ENCODE data around the gene JUP.

JUP gene

DNA sequence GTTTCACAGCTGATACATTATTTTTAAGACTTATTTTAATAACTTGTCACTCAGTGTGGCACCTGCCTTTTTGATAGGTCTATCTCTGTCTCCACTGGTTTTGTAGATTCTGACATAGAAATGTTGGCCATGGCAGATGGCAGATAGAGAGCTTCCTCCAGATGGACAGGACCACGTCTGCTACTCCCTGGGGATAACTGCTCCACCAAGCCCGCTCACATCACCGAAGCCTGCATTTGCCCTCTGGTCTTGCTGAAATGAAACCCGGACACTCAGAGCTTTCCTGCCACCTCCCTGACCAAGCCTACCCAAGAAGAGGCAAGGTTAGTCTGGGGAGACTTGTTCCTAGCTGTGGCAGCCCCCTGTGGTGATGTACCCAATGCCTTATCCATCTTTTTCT lies 35.6 kb downstream of the JUP start:
- no peak for FAIRE-seq

- FAIRE-seq: no peak
These were observed 38.2 kb downstream of the JUP start for GRCh38 chr17:41748275-41748674.

DNA sequence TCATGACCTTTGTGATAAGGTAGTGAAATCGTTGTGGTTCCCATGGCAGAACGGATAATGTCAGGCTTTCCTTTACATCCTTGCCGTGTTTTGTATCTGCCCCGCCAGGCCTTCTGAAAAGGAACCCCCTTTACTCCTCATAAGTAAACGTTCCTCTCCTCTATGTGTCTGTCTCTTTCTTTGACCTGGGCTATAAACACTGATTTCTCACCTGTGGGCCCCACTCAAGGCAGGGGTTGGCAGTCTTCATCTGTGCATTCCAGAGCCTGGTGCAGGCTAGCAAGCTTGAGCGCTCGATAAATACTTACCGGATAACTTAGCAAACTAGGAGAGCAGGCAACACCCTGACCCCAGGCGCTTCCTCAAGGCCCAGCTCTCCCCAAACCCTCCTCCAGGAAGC lies 44.8 kb downstream of the JUP start:
- no peak for FAIRE-seq

DNA sequence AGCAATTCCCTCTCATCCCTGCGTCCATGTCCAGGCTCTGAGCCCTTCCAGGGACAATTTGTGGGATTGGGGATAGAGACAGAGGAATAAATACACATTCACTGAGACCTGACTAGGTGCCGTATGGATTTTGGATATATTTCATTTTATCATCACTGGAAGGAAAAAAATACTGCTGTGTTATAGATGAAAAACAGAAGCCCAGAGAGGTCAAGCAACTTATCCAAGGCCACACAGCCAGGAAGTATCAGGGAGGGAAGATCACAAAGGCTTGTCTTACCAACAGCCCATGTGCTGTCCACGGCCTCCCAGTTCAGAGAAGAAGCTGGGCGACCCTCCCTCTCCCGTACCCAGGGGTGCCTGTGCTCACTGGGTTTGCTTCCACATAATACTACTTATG lies 46.0 kb downstream of the JUP start:
- no peak for FAIRE-seq

DNA sequence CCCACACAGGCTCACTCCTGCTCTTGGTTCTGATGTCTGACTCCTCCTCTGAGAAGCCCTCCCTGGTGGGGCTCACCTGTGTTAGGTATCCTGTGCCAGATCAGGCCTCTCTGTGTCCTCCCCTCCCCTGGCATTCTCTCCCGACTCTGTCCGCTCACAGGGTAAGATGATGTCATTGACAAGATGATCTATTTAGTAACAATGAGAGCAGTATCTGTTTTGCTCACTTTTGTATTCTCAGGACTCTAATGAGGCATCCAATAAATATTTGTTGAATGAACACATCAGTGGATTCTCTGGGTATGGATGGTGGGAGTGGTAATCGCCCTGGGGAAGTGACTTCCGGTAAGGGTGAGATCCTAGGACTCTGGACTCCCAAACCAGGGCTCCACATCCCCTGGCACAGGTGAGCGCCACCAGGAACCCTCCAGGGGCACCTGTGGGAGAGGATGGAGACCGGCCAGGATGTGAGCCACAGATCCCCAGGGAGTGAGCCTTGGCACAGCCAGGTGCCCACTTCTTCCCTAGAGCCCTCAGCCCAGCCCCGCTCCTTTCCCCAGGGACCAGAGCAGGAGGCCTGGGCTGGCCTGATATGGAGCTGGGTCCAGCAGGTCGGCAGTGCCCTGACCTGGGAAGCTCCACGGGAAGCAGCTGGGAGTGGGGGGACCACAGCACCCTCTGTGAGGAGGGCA lies 46.7 kb downstream of the JUP start:
- no peak for FAIRE-seq

DNA sequence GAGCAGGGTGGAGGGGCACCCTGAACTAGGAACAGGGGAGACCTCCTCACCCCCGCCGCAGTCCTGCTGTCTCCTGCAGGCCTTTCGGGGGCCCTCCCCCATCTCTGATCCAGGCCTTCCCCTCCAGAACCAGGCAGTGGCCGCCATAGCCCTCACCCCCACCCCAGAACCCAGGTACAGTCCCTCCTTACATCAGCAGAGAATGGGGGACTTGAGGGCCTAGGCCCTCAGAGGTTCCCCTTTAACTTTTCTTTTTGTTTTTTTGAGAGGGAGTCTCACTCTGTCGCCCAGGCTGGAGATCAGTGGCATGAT lies 47.8 kb downstream of the JUP start:
- FAIRE-seq: no peak

DNA sequence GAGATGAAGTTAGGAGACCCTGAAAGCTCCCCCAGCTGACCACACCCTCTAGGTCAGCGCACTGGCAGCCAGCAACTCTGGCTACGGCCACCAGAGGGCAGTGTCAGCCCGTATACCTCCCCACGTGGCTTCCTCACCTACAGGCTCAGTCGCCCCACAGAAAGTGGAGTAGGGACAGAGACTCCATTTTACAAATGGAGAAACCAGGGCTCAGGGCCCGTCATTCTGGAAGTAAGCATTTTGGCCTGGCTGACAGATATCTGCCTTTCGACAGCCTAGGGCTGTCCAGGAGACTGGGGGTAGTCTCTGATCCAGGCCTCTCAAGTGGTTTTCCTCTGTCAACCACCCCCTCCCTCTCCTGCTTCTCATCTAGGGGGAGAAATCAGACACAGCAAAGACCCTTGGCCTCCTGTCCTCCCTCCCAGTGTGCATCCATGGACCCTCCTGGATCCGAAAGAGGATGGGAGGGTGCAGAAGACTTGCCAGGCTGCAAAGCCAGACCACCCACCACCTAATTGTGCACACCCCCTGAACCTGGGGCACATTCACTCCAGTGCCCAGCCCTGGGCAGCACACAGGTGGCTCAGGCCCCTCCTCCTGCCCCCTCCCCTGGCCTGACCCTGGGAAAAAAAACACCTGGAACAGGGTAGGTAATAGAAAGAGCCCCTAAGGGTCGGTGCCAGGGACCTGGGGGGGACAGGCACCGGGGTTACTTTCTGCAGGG lies 48.3 kb downstream of the JUP start:
- FAIRE-seq: peak; percentile 17

- FAIRE-seq: no peak
These were observed 48.9 kb downstream of the JUP start for GRCh38 chr17:41737680-41738023.

DNA sequence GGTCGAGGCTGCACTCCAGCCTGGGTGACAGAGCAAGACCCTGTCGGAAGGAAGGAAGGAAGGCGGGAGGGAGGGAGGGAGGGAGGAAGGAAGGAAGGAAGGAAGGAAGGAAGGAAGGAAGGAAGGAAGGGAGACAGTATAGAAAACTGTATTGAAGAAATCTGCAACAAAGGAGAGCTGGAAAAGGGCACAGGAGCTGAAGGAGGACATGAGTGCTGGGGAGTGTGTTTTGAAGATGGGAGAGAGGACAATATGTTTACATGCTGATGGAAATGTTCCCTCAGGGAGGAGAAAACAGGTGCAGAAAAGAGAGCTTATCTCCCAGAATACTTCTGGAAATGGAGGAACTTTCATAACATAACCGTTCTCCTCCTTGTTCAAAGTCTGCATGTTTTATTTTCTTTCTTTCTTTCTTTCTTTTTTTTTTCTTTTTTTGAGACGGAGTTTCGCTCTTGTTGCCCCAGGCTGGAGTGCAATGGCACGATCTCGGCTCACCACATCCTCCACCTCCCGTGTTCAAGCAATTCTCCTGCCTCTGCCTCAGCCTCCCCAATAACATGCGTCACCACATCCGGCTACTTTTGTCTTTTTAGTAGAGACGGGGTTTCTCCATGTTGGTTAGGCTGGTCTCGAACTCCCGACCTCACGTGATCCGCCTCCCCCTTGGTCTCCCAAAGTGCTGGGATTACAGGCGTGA lies 49.4 kb downstream of the JUP start:
- no peak for FAIRE-seq

DNA sequence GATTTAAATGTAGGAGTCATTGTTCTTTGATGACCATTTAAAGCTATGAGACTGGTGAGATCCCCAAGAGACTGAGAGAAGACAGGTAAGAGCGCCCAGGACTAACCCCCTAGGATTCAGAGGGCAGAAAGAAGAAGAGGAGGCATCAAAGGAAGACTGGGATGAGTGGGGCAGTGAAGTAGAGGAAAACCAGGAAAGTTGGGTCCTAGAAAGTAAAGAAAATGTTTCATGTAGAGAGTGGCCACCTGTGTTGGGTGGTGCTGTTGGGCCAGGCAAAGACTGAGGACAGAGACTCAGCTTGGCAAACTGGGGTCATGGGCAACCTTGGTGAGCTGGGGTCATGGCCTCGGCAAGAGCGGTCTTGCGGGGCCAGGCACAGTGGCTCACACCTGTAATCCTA lies 50.8 kb downstream of the JUP start:
- FAIRE-seq: no peak

DNA sequence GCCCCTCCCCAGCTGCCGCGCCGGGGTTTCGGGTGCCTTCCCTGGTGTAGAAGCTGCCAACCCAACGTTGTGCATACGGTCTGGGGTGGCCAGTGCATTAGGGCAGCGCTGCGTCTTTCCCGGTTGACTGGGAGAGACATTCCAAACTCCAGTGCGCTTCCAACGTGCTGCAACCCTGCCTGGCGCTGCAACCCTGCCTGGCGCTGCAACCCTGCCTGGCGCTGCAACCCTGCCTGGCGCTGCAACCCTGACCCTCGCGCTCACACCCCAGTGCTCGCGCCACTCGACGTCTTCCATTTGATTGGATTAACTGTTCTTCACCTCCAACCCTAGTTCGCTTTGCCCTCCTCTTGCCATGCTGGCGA lies 51.6 kb downstream of the JUP start:
- FAIRE-seq: no peak

DNA sequence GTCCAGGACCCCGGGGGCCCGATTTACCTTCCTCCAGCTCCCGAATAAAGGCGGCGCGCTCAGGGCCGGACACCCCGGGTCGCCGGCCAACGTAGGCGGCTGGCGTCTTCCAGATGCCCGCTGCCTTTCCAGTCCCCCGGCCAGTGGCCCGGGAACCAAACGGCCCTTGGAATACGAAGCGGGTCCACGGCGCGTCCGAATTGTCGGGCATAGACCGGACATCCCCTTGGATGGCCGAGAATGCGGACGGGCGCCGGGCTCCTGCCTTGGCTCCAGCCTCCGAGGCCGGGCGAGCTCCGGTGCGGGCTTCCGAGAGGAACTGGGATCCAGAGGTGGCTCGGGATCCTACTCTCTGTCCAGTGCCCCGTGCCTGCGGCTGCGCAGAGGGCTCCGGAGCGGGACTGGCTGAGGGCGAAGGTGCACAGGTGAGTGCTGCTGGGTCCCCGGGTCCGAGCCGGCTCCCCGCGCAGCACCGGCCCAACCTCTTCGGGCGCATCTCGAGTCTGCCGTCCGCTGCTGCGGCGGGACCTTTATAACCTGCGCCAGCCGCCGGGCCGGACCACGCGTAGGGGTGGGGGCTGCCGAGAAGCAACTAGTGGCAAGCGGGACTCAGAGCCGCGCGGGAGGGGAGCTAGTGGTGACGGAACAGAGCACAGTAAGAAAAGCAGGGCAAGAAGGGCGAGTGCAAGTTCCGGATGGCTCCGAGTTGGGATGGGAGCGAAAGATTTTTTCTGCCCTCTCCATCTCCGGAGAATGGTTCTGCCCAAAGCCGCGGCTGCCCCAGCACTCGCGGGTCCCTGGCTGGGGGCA lies 52.2 kb downstream of the JUP start, which contains the start of gene HAP1:
Gene HAP1 (minus strand): TSS at position 505 of the 810 bp plus-strand sequence. CDS start 9 bp downstream, at position 496.
- FAIRE-seq: no peak

GRCh38 chr17:41733348-41734138 lies 53.0 kb downstream of the JUP start:
- FAIRE-seq: no peak

- no peak for FAIRE-seq
These were observed 54.7 kb downstream of the JUP start for GRCh38 chr17:41731836-41732235.

- FAIRE-seq: no peak
These were observed 56.0 kb downstream of the JUP start for GRCh38 chr17:41730479-41730878.

- FAIRE-seq: no peak
These were observed 58.5 kb downstream of the JUP start for GRCh38 chr17:41728056-41728455.

DNA sequence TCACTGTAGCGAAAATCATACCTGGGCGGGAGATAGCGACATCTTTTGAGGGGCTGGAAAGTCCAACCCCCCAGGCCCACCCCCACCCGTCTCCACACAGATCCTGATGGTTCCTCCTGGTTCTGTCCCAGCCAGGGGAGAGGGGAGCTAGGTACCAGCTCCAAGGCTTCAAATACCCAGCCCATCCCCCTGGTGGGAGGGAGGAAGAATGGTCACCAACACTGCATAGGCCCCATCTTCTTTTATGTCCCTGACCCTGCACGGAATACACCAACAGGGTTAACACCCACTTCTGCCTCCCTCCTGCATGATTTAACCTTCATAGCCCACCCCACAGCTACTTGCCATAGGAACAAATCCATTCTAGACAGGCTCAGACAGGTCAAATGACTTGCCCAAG lies 61.4 kb downstream of the JUP start:
- no peak for FAIRE-seq

DNA sequence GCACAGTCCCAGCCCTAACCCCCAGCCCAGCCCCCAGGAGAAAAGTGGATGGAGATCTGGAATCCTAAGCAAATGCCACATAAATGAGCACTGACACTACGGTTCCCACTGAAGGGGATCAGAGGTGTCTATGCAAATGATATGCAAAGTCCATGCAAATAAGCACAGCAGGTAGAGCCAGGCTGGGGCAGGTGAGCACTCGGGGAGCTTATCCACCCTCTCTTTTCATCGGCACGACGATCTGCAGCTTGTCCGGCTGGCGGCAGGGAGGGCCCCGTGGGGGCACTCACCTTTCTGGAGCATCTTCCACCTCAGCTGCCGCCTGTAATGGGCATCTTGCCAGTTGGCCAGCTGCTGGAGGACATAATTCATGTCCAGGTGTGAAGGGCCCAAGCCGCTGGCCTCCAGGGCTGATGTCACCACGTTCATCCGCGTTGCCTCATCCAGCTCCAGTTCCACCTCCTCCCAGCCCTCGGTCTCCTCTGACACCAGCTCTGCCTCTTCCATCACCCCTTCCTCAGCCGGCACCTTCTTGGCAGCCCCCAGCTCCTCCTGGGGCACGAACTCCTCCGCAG lies 61.9 kb downstream of the JUP start:
- no peak for FAIRE-seq

DNA sequence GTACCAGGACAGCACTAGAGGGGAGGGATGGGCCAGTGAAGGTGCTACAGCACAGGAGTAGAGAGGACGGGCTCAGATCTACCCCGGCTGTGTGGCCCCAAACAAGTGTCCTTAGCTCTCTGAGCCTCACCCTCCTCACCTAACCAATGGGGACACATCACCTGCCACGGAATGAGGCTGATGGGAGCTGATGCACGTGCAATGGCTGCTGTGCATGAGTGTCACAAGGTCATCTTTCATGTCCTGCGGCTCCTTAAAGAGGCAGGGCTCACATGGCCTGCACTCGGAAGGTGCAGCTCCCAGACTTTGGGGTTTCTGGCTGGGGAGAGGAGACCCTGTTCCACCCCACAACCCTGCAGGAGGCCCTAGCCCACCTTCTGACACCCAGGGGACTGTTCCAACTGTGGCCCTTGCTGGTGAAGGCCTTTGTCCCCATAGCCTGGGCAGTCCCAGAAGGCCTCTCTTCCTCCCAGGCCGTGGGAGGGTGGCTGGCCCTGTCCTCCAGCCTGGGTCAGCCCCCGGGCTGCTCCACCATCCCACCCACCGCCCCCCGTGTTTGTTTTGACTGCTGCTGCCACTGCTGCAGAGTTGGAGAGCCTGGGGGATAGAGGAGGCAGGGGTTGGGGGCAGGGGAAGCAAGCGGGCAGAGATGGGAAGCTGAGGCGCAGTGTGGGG lies 62.6 kb downstream of the JUP start:
- no peak for FAIRE-seq

- no peak for FAIRE-seq
These were observed 64.3 kb downstream of the JUP start for GRCh38 chr17:41722231-41722630.

DNA sequence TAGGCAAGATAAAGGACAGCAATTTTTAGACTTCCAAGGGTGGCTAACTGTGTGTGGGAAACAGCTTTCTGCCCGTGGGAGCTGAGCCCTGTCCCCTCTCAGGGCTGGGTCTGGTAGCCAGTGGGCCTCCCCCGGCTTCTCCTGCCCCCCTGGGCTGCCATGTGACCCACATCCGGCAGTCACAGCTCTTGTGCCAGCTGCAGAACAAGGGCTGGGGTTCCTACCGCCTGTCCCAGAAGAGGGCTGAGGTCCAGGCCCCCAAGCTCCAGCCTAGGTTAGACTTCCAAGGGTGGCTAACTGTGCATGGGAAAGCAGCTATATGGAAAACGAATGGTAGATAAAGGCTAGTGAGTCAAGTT lies 68.2 kb downstream of the JUP start:
- no peak for FAIRE-seq
